Measurements from ENCODE around the gene AMELY.

Gene AMELY

GRCh38 chrY:6931779-6932396, 20.3 kb upstream of the AMELY start:
- TF ChIP-seq CTCF (IDR thresholded peaks at IDR 0.05), result no peak
- Histone ChIP-seq H3K4me1 (ENCODE audit: control insufficient read depth in 1 of 2, insufficient read depth in 1 of 2, low read depth in 1 of 2, low read length in 1 of 2) (no peaks in the 10 kb centered on the region), H3K36me3 (no peaks in the 10 kb centered on the region), H3K9me3 (no peaks in the 10 kb centered on the region), H3K4me3 (ENCODE audit: low read depth in 1 of 2, low read length in 1 of 2) (no peak overlapping the region), H3K27me3 (no peaks in the 10 kb centered on the region), H3K27ac (no peak overlapping the region)

- Histone ChIP-seq H3K4me1 (ENCODE audit: control insufficient read depth in 1 of 2, insufficient read depth in 1 of 2, low read depth in 1 of 2, low read length in 1 of 2) (no peaks in the 10 kb centered on the region), H3K27me3 (no peaks in the 10 kb centered on the region), H3K27ac (no peak overlapping the region), H3K36me3 (no peaks in the 10 kb centered on the region), H3K4me3 (ENCODE audit: low read depth in 1 of 2, low read length in 1 of 2) (no peak overlapping the region), H3K9me3 (no peaks in the 10 kb centered on the region)
- no peak for TF ChIP-seq CTCF (IDR thresholded peaks at IDR 0.05)
Observed at GRCh38 chrY:6929237-6929636, 17.7 kb upstream of the AMELY start.

GRCh38 chrY:6928265-6928664, 16.7 kb upstream of the AMELY start:
- H3K4me1 ChIP-seq (ENCODE audit: control insufficient read depth in 1 of 2, insufficient read depth in 1 of 2, low read depth in 1 of 2, low read length in 1 of 2), result no peaks in the 10 kb centered on the region
- H3K9me3 ChIP-seq, result no peaks in the 10 kb centered on the region
- TF ChIP-seq CTCF (IDR thresholded peaks at IDR 0.05), result no peak
- no peaks in the 10 kb centered on the region for H3K36me3 ChIP-seq
- no peaks in the 10 kb centered on the region for H3K27me3 ChIP-seq
- no peak overlapping the region for H3K27ac ChIP-seq
- no peak overlapping the region for H3K4me3 ChIP-seq (ENCODE audit: low read depth in 1 of 2, low read length in 1 of 2)

GRCh38 chrY:6921061-6921460, 9.5 kb upstream of the AMELY start:
- Histone ChIP-seq H3K4me3 (ENCODE audit: low read depth in 1 of 2, low read length in 1 of 2) (no peak overlapping the region), H3K9me3 (no peaks in the 10 kb centered on the region), H3K4me1 (ENCODE audit: control insufficient read depth in 1 of 2, insufficient read depth in 1 of 2, low read depth in 1 of 2, low read length in 1 of 2) (no peaks in the 10 kb centered on the region), H3K36me3 (no peaks in the 10 kb centered on the region), H3K27ac (no peak overlapping the region), H3K27me3 (no peaks in the 10 kb centered on the region)
- no peak for TF ChIP-seq CTCF (IDR thresholded peaks at IDR 0.05)

- Histone ChIP-seq H3K36me3 (no peaks in the 10 kb centered on the region), H3K27ac (no peak overlapping the region), H3K9me3 (no peaks in the 10 kb centered on the region), H3K27me3 (peaks cover 51% of the 10 kb centered on the region), H3K4me1 (ENCODE audit: control insufficient read depth in 1 of 2, insufficient read depth in 1 of 2, low read depth in 1 of 2, low read length in 1 of 2) (no peaks in the 10 kb centered on the region), H3K4me3 (ENCODE audit: low read depth in 1 of 2, low read length in 1 of 2) (no peak overlapping the region)
- TF ChIP-seq CTCF (IDR thresholded peaks at IDR 0.05), result no peak
Observed at GRCh38 chrY:6913362-6913761, 1.8 kb upstream of the AMELY start.
